ENCODE data around the gene GPR65. TPM values are rescaled to one million over a fixed set of nuclear protein-coding genes. Genes with fewer than 3 reads are reported as not detected.

GPR65 gene
- total and polyA plus RNA-seq, 9 of the 15 experiments (the other 6 are each of a cell fraction or from before 2014, with no cell fraction given), result 0.03 to 0.11 (median 0.04) TPM; not detected in 6

DNA sequence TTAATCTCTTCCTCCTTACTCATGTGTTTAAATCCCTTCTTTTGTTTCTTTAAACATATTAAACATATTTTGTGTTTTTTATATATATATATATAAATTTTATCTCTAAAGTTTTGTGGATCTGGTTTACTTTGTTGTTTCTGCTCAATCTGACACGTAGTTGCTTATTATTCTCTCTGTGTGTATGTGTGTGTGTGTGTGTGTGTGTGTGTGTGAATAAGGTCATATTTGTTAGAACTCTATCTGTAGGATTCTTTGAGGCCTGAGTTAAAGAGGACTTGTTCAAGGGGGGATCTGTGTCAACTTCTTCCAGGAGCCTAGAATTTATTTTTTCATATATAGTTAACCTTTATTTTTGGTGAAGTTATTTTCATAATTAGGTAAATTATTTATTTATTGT is 2.7 kb downstream of the GPR65 start:
- ChIA-PET CTCF (ENCODE audit: low intra/inter-chr PET ratio) (no interaction called here), POLR2A (interaction anchor here (1.0 kb wide), 1 partner anchor 69 kb away, joined by 3 read pairs; no protein-coding TSS in a partner anchor)
- intact Hi-C loops (cut with micrococcal nuclease) (no loop called here), in situ Hi-C loops (cut with MboI) (no loop called here)
- ATAC-seq (no peak), FAIRE-seq (no peak), DNase-seq (ENCODE audit: extremely low read depth in 1 of 4, low spot score in 3 of 4) (no peak)
- Histone ChIP-seq H3K4me3 (no peak overlapping the region), H3K79me2 (ENCODE audit: control insufficient read depth, insufficient read depth, low read length) (no peaks in the 10 kb centered on the region), H3K4me2 (ENCODE audit: insufficient read depth, low read length) (no peak overlapping the region), H3K27ac (ENCODE audit: extremely low read depth, low read depth, low read length) (no peak overlapping the region), H3K9ac (ENCODE audit: insufficient read depth in 1 of 2, low read depth in 2 of 2, low read length in 2 of 2) (no peak overlapping the region), H3K27me3 (ENCODE audit: control insufficient read depth in 2 of 2, insufficient read depth in 2 of 2, low read length in 2 of 2) (no peaks in the 10 kb centered on the region), H3K9me3 (replicated peaks; ENCODE audit: control insufficient read depth, insufficient read depth, low read depth, low read length) (no peaks in the 10 kb centered on the region), H3K9me1 (ENCODE audit: control insufficient read depth, insufficient read depth, low read length) (no peaks in the 10 kb centered on the region), H3K4me1 (replicated peaks in 1 of 2; ENCODE audit: control insufficient read depth in 2 of 2, insufficient read depth in 2 of 2, low read length in 2 of 2) (no peaks in the 10 kb centered on the region), H4K20me1 (replicated peaks; ENCODE audit: control insufficient read depth, insufficient read depth, low read length) (no peaks in the 10 kb centered on the region), H2AFZ (ENCODE audit: low read depth, low read length) (no peak overlapping the region), H3K36me3 (ENCODE audit: control insufficient read depth, insufficient read depth, low read length) (no peaks in the 10 kb centered on the region)
- no TSS peak for BruUV-seq (replicated peaks)
- TF ChIP-seq, protein P1, sequence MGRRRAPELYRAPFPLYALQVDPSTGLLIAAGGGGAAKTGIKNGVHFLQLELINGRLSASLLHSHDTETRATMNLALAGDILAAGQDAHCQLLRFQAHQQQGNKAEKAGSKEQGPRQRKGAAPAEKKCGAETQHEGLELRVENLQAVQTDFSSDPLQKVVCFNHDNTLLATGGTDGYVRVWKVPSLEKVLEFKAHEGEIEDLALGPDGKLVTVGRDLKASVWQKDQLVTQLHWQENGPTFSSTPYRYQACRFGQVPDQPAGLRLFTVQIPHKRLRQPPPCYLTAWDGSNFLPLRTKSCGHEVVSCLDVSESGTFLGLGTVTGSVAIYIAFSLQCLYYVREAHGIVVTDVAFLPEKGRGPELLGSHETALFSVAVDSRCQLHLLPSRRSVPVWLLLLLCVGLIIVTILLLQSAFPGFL (CRISPR knock-in tag; IDR thresholded peaks at IDR 0.05), result no peak
- TF ChIP-seq ZNF3 (CRISPR knock-in tag; IDR thresholded peaks at IDR 0.05) (no peak), TBL1XR1 (IDR thresholded peaks at IDR 0.05; ENCODE audit: low read length in 2 of 2) (no peak), NEUROD1 (IDR thresholded peaks at IDR 0.05; ENCODE audit: borderline replicate concordance, low read depth, low read length, partially characterized antibody) (no peak), DNMT1 (IDR thresholded peaks at IDR 0.05) (no peak), SP1 (CRISPR knock-in tag; IDR thresholded peaks at IDR 0.05) (no peak), EGR1 (conservative IDR thresholded peaks at IDR 0.05) (no peak), GABPB1 (CRISPR knock-in tag; IDR thresholded peaks at IDR 0.05) (no peak), ZFP36 (IDR thresholded peaks at IDR 0.05; ENCODE audit: low read depth, low read length, partially characterized antibody) (no peak), NFYB (IDR thresholded peaks at IDR 0.05; ENCODE audit: extremely low read depth, insufficient read length) (no peak), TAF7 (tag; IDR thresholded peaks at IDR 0.05) (no peak), POLR2B (IDR thresholded peaks at IDR 0.05; ENCODE audit: low read depth, partially characterized antibody) (no peak)
- TF ChIP-seq, protein P2, sequence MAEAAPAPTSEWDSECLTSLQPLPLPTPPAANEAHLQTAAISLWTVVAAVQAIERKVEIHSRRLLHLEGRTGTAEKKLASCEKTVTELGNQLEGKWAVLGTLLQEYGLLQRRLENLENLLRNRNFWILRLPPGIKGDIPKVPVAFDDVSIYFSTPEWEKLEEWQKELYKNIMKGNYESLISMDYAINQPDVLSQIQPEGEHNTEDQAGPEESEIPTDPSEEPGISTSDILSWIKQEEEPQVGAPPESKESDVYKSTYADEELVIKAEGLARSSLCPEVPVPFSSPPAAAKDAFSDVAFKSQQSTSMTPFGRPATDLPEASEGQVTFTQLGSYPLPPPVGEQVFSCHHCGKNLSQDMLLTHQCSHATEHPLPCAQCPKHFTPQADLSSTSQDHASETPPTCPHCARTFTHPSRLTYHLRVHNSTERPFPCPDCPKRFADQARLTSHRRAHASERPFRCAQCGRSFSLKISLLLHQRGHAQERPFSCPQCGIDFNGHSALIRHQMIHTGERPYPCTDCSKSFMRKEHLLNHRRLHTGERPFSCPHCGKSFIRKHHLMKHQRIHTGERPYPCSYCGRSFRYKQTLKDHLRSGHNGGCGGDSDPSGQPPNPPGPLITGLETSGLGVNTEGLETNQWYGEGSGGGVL (CRISPR knock-in tag; IDR thresholded peaks at IDR 0.05), result no peak
- WGBS (ENCODE audit: insufficient coverage, low coverage, missing lambda C conversion rate), result 0% methylated on average over 1 of the region's 1 CpG

All from K562 (cell line).